ENCODE measurements around the gene CLEC2D. TPM values are rescaled to one million over a fixed set of nuclear protein-coding genes. Genes with fewer than 3 reads are reported as not detected.
A peak's percentile ranks its signal among the peaks of the same experiment; 100 is the strongest.

Gene CLEC2D
- total and polyA plus RNA-seq, 10 of the 15 experiments (the other 5 are each of a cell fraction or from before 2014, with no cell fraction given), result 4.6 to 29.8 (median 16.0) TPM

GRCh38 chr12:9741726-9742125 is 72.2 kb downstream of the CLEC2D start (continued):
- TF ChIP-seq NR2F1 (conservative IDR thresholded peaks at IDR 0.05) (peak; percentile 55; the same call in 1 of the 2 replicates), TARDBP (IDR thresholded peaks at IDR 0.05; ENCODE audit: borderline replicate concordance) (no peak), SMAD5 (IDR thresholded peaks at IDR 0.05; ENCODE audit: low read depth) (no peak), ETV6 (conservative IDR thresholded peaks at IDR 0.05 in 1 of 2, IDR thresholded peaks at IDR 0.05 in 1 of 2; ENCODE audit: borderline replicate concordance in 1 of 2, low read depth in 1 of 2) (peak in 1 of 2 experiments; percentile 85; a peak in 2 of 4 replicates), FOXK2 (IDR thresholded peaks at IDR 0.05) (no peak), NFIC (IDR thresholded peaks at IDR 0.05; ENCODE audit: low read depth, low read length) (peak; percentile 99), MYB (IDR thresholded peaks at IDR 0.05; ENCODE audit: borderline replicate concordance, low read depth, low read length) (peak; percentile 65; the same call in 1 of the 2 replicates), ZSCAN29 (IDR thresholded peaks at IDR 0.05) (0 out of 2 replicates have a peak, but pooled peaks have one; percentile 46), ZNF207 (IDR thresholded peaks at IDR 0.05; ENCODE audit: borderline replicate concordance) (no peak), MEF2A (IDR thresholded peaks at IDR 0.05; ENCODE audit: insufficient read depth, low read depth, low read length) (peak; percentile 92), KLF5 (IDR thresholded peaks at IDR 0.05; ENCODE audit: partially characterized antibody) (peak; percentile 91), ZNF274 (IDR thresholded peaks at IDR 0.05; ENCODE audit: insufficient read depth, insufficient read length) (no peak), PAX5 (IDR thresholded peaks at IDR 0.05; ENCODE audit: borderline replicate concordance, low read depth, low read length) (peak; percentile 97), SP1 (IDR thresholded peaks at IDR 0.05; ENCODE audit: low read depth, low read length) (peak; percentile 77), ZNF217 (IDR thresholded peaks at IDR 0.05) (peak; percentile 89), SMAD1 (IDR thresholded peaks at IDR 0.05; ENCODE audit: low read depth, partially characterized antibody) (no peak), POLR2A (IDR thresholded peaks at IDR 0.05; ENCODE audit: low read depth, low read length) (no peak), ASH2L (IDR thresholded peaks at IDR 0.05; ENCODE audit: borderline replicate concordance, low read depth) (no peak), GABPA (IDR thresholded peaks at IDR 0.05; ENCODE audit: low read depth) (peak; percentile 70), JUNB (IDR thresholded peaks at IDR 0.05) (peak; percentile 94), RUNX3 (IDR thresholded peaks at IDR 0.05; ENCODE audit: low read length) (peak; percentile 100), BMI1 (IDR thresholded peaks at IDR 0.05; ENCODE audit: borderline replicate concordance) (peak; percentile 78), POU2F2 (IDR thresholded peaks at IDR 0.05; ENCODE audit: borderline replicate concordance, low read depth, low read length) (peak; percentile 93), SMC3 (IDR thresholded peaks at IDR 0.05; ENCODE audit: borderline replicate concordance, low read length) (no peak)
- TF ChIP-seq, protein P1, sequence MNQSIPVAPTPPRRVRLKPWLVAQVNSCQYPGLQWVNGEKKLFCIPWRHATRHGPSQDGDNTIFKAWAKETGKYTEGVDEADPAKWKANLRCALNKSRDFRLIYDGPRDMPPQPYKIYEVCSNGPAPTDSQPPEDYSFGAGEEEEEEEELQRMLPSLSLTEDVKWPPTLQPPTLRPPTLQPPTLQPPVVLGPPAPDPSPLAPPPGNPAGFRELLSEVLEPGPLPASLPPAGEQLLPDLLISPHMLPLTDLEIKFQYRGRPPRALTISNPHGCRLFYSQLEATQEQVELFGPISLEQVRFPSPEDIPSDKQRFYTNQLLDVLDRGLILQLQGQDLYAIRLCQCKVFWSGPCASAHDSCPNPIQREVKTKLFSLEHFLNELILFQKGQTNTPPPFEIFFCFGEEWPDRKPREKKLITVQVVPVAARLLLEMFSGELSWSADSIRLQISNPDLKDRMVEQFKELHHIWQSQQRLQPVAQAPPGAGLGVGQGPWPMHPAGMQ (IDR thresholded peaks at IDR 0.05; ENCODE audit: borderline replicate concordance), result peak; percentile 49; the same call in 1 of the 2 replicates
- TF ChIP-seq, protein P2, sequence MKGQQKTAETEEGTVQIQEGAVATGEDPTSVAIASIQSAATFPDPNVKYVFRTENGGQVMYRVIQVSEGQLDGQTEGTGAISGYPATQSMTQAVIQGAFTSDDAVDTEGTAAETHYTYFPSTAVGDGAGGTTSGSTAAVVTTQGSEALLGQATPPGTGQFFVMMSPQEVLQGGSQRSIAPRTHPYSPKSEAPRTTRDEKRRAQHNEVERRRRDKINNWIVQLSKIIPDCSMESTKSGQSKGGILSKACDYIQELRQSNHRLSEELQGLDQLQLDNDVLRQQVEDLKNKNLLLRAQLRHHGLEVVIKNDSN (IDR thresholded peaks at IDR 0.05; ENCODE audit: borderline replicate concordance, extremely low read length, insufficient read depth, low read depth, low read length), result no peak
- TF ChIP-seq, protein P3, sequence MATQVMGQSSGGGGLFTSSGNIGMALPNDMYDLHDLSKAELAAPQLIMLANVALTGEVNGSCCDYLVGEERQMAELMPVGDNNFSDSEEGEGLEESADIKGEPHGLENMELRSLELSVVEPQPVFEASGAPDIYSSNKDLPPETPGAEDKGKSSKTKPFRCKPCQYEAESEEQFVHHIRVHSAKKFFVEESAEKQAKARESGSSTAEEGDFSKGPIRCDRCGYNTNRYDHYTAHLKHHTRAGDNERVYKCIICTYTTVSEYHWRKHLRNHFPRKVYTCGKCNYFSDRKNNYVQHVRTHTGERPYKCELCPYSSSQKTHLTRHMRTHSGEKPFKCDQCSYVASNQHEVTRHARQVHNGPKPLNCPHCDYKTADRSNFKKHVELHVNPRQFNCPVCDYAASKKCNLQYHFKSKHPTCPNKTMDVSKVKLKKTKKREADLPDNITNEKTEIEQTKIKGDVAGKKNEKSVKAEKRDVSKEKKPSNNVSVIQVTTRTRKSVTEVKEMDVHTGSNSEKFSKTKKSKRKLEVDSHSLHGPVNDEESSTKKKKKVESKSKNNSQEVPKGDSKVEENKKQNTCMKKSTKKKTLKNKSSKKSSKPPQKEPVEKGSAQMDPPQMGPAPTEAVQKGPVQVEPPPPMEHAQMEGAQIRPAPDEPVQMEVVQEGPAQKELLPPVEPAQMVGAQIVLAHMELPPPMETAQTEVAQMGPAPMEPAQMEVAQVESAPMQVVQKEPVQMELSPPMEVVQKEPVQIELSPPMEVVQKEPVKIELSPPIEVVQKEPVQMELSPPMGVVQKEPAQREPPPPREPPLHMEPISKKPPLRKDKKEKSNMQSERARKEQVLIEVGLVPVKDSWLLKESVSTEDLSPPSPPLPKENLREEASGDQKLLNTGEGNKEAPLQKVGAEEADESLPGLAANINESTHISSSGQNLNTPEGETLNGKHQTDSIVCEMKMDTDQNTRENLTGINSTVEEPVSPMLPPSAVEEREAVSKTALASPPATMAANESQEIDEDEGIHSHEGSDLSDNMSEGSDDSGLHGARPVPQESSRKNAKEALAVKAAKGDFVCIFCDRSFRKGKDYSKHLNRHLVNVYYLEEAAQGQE (IDR thresholded peaks at IDR 0.05; ENCODE audit: low read depth, low read length), result peak; percentile 31; the same call in 1 of the 2 replicates
- TF ChIP-seq, protein P4, sequence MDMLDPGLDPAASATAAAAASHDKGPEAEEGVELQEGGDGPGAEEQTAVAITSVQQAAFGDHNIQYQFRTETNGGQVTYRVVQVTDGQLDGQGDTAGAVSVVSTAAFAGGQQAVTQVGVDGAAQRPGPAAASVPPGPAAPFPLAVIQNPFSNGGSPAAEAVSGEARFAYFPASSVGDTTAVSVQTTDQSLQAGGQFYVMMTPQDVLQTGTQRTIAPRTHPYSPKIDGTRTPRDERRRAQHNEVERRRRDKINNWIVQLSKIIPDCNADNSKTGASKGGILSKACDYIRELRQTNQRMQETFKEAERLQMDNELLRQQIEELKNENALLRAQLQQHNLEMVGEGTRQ (IDR thresholded peaks at IDR 0.05; ENCODE audit: borderline replicate concordance, low read depth, low read length), result no peak

Data from GM12878 (cell line).